ENCODE data around the gene GPSM1.

GPSM1 gene

GRCh38 chr9:136395345-136396218, 68.2 kb downstream of the GPSM1 start:
- TF ChIP-seq CTCF (IDR thresholded peaks at IDR 0.05; ENCODE audit: borderline replicate concordance, insufficient read depth, low read depth, low read length) = no peak
- no peak overlapping the region for H3K4me3 ChIP-seq (ENCODE audit: low read depth, low read length)

- no peak overlapping the region for H3K4me3 ChIP-seq (ENCODE audit: low read depth, low read length)
- TF ChIP-seq CTCF (IDR thresholded peaks at IDR 0.05; ENCODE audit: borderline replicate concordance, insufficient read depth, low read depth, low read length) = no peak
Measured at GRCh38 chr9:136396219-136396515, 68.8 kb downstream of the GPSM1 start.

DNA sequence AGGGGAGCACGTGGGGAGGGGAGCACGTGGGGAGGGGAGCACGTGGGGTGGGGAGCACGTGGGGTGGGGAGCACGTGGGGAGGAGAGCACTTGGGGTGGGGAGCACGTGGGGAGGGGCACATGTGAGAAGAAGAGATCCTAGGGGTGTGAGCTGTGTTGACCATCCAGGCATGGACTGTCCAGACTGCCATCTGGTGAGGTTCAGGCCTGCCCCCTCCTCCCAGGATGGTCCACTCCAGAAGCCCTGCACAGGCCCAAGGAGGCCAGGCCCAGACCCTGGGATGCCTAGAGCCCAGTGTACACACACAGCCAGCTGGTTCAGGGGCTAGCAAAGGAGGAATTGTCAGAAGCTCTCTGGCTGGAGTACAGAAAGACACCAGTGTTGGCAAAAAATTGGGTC, 70.3 kb downstream of the GPSM1 start:
- no peak for TF ChIP-seq CTCF (IDR thresholded peaks at IDR 0.05; ENCODE audit: borderline replicate concordance, insufficient read depth, low read depth, low read length)
- H3K4me3 ChIP-seq (ENCODE audit: low read depth, low read length) = no peak overlapping the region

- H3K4me3 ChIP-seq (ENCODE audit: low read depth, low read length) = no peak overlapping the region
- TF ChIP-seq CTCF (IDR thresholded peaks at IDR 0.05; ENCODE audit: borderline replicate concordance, insufficient read depth, low read depth, low read length) = no peak
Measured at GRCh38 chr9:136398286-136398685, 70.9 kb downstream of the GPSM1 start.

DNA sequence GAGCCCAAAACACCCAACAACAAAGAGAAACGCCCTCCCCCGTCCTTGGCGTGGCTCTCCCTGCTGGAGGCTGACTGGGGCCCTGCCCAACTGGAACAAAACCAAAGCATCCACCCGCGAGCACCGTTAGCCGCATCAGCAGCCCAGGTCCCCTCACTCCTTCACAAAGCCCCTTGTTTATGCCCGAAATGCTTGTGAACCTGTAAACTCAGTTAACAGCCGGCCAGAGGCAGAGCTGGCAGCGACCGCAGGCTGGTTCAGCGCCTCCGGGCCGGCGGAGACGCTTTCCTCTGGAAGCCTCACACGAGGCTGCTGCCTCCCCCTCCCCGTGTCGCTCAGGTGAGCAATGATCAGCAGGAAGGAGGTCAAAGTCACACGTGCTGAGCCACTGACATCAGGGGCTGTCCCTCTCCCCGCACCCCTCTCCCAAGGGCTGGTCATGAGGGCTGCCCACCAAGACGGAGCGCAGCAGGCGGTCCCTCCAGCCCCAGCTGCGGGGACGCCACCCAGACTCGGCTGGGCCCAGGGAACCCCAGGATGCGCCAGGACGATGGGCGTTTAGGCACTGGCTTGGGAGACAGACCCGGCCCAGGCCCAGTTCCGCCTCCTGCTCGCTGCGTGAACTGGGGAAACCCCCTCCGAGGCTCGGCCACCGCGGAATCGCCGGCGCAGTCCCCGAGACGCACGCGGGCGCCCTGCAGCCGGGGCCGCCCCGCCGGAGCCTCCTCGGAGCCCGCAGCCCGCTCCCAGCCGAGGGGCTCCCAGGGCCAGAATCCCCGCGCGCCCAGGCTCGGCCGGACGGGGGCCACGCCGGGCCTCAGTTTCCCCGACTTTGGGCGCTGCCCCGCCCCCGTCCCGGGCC, 72.1 kb downstream of the GPSM1 start:
- peak overlapping the region; percentile 96 for H3K4me3 ChIP-seq (ENCODE audit: low read depth, low read length)
- TF ChIP-seq CTCF (IDR thresholded peaks at IDR 0.05; ENCODE audit: borderline replicate concordance, insufficient read depth, low read depth, low read length) = no peak

DNA sequence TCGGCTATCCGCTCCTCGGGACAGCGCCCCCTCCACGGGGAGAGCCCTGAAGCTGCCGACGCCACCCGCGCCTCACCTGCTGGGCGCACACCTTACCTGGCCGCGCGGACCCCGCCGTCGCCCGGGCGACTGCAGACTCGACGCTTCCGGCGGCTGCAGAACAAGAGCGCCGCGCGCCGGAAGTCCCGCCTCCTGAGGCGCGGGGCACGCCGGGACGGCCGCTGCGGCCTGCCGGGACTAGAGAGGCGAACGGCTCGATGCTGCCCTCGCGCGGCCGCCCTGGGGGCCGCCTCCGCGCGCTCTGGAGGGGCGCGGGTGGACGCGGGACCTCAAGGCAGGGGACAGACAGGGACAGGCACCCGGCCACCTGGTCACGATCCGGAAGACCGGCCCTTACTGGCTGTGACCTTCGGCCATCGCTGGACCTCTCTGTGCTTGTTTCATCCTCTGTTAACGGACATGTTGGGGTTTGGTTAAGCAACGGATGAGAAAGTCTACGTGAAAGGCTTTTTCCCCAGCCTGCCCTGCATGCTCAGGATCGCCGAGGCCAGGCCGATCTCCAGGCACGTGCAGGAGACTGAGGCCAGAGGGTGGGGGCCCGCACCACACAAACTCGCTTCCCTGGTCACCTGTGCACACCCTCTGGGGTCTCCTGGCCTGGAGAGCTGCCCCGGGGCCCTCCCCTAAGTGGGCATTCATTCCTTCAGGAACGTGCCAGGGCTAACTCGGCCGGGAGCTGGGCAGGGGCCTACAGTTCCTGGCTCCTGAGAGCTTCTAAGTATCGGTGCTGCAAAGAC, 72.9 kb downstream of the GPSM1 start, which contains the start of gene SNAPC4:
TSS of gene SNAPC4 (minus strand) at position 133 of the 797 bp plus-strand sequence. CDS start 1,742 bp downstream, outside the sequence.
- peak within 1 kb of the TSS; percentile 96 for H3K4me3 ChIP-seq (ENCODE audit: low read depth, low read length)
- TF ChIP-seq CTCF (IDR thresholded peaks at IDR 0.05; ENCODE audit: borderline replicate concordance, insufficient read depth, low read depth, low read length) = peak; percentile 97
